Neural crest cell (in vitro differentiated cells): ENCODE data around the gene GIPC3. TPM values are rescaled to one million over a fixed set of nuclear protein-coding genes. Genes with fewer than 3 reads are reported as not detected.

Experiments used
- DNase-seq: peaks from one replicate; pipeline ENCODE4 v3.0.0; 2021; ENCODE audit warnings: low read depth, mixed read lengths, low spot score
- H3K27ac Mint-ChIP-seq: one replicate; pipeline ENCODE4 v1.8.0; 2021; ENCODE audit warnings: mild to moderate bottlenecking, mixed read lengths; ENCODE audit not compliant: unreplicated experiment
- H3K27me3 Mint-ChIP-seq: 2 replicates; pipeline ENCODE4 v1.8.0; 2021; ENCODE audit warnings: low read depth, mild to moderate bottlenecking, mixed read lengths
- H3K36me3 Mint-ChIP-seq: 2 replicates; pipeline ENCODE4 v1.8.0; 2021; ENCODE audit warnings: low read depth, mild to moderate bottlenecking, mixed read lengths
- H3K4me1 Mint-ChIP-seq: 2 replicates; pipeline ENCODE4 v1.8.0; 2021; ENCODE audit warnings: mixed read lengths
- H3K4me3 Mint-ChIP-seq: one replicate; pipeline ENCODE4 v1.8.0; 2021; ENCODE audit warnings: mild to moderate bottlenecking, mixed read lengths
- H3K9me3 Mint-ChIP-seq: 2 replicates; pipeline ENCODE4 v1.8.0; 2021; ENCODE audit warnings: mixed read lengths
- total RNA-seq: library from RNA; stranded (reverse); gene quantifications from 2 replicates; pipeline ENCODE4 v1.2.1, GENCODE V29; 2021
- TF ChIP-seq, protein P1 (sequence below): fragments of 200-600 bp; sonication (generic); conservative IDR thresholded peaks from 2 replicates; pipeline ENCODE4 v1.5.0; 2021; ENCODE audit warnings: antibody characterized with exemption, mild to moderate bottlenecking

GIPC3 gene
- total RNA-seq, 1 donor from 2014 or later, result 0.19 TPM

- no peaks in the 10 kb centered on the region for H3K36me3 Mint-ChIP-seq
- TF ChIP-seq, protein P1, sequence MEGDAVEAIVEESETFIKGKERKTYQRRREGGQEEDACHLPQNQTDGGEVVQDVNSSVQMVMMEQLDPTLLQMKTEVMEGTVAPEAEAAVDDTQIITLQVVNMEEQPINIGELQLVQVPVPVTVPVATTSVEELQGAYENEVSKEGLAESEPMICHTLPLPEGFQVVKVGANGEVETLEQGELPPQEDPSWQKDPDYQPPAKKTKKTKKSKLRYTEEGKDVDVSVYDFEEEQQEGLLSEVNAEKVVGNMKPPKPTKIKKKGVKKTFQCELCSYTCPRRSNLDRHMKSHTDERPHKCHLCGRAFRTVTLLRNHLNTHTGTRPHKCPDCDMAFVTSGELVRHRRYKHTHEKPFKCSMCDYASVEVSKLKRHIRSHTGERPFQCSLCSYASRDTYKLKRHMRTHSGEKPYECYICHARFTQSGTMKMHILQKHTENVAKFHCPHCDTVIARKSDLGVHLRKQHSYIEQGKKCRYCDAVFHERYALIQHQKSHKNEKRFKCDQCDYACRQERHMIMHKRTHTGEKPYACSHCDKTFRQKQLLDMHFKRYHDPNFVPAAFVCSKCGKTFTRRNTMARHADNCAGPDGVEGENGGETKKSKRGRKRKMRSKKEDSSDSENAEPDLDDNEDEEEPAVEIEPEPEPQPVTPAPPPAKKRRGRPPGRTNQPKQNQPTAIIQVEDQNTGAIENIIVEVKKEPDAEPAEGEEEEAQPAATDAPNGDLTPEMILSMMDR, result no peak
- H3K27me3 Mint-ChIP-seq, result peaks cover 15% of the 10 kb centered on the region
- no peak overlapping the region for H3K27ac Mint-ChIP-seq
- no peak for DNase-seq
- H3K4me1 Mint-ChIP-seq, result peaks cover 8% of the 10 kb centered on the region
- H3K4me3 Mint-ChIP-seq, result no peak overlapping the region
- H3K9me3 Mint-ChIP-seq, result no peaks in the 10 kb centered on the region
Observed at GRCh38 chr19:3609779-3610719, 24.8 kb downstream of the GIPC3 start.

DNA sequence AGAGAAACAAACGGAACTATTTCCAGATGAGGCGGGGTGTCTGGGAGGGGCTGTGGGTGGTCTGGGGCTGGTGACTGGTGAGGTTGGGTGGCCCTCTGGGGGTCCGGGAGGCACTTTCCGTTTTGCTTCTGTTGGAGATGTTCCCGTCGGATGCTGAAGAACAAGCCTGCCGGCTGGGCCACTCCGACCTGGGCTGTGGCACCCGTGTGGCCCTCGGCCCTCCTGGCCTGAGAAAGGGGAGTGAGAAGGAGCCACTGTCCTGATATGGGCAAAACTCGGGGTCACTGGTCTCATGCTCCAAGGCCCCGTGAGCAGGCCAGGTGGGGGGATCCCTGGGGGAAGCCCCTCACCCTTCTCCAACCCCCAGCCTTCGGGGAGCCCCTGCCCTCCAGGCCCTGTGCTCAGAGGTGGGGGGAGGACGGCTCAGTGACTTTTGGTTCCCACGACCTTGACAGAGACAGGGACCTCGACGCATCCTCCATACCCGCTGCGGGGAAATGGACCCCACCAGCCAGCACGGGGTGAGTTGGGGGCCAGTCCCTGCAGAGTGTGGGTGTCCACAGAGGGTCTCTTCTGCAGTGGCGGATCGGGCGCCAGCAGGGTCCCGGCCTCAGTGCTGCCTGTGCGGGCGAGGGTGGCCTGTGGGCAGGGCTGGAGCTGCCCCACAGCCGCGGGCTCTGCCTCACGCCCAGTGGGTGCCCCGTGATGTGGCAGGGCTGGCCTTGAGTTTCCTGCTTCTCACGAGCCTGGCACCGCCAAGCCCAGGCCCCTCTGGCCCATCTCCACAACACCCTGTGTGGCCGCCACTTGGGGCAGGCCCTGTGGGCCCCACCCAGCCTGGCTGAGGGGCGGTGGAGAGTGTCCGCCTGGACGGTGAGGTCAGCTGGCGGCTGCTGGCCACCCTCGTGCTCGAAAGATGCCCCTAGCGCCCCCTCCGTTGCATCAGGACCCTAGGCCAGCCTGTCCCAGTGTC, 25.8 kb downstream of the GIPC3 start:
- DNase-seq, result no peak
- no peaks in the 10 kb centered on the region for H3K9me3 Mint-ChIP-seq
- no peak overlapping the region for H3K4me3 Mint-ChIP-seq
- peaks cover 8% of the 10 kb centered on the region for H3K4me1 Mint-ChIP-seq
- peaks cover 15% of the 10 kb centered on the region for H3K27me3 Mint-ChIP-seq
- no peaks in the 10 kb centered on the region for H3K36me3 Mint-ChIP-seq
- TF ChIP-seq, protein P1, result no peak
- no peak overlapping the region for H3K27ac Mint-ChIP-seq

GRCh38 chr19:3611841-3612240, 26.6 kb downstream of the GIPC3 start:
- Mint-ChIP-seq H3K4me3 (no peak overlapping the region), H3K36me3 (no peaks in the 10 kb centered on the region), H3K27me3 (peaks cover 15% of the 10 kb centered on the region), H3K4me1 (peaks cover 8% of the 10 kb centered on the region), H3K9me3 (no peaks in the 10 kb centered on the region), H3K27ac (no peak overlapping the region)
- TF ChIP-seq, protein P1, result no peak
- DNase-seq, result no peak

- TF ChIP-seq, protein P1, result no peak
- Mint-ChIP-seq H3K27me3 (peaks cover 11% of the 10 kb centered on the region), H3K4me3 (no peak overlapping the region)
Observed at GRCh38 chr19:3612330-3612729, 27.1 kb downstream of the GIPC3 start.

DNA sequence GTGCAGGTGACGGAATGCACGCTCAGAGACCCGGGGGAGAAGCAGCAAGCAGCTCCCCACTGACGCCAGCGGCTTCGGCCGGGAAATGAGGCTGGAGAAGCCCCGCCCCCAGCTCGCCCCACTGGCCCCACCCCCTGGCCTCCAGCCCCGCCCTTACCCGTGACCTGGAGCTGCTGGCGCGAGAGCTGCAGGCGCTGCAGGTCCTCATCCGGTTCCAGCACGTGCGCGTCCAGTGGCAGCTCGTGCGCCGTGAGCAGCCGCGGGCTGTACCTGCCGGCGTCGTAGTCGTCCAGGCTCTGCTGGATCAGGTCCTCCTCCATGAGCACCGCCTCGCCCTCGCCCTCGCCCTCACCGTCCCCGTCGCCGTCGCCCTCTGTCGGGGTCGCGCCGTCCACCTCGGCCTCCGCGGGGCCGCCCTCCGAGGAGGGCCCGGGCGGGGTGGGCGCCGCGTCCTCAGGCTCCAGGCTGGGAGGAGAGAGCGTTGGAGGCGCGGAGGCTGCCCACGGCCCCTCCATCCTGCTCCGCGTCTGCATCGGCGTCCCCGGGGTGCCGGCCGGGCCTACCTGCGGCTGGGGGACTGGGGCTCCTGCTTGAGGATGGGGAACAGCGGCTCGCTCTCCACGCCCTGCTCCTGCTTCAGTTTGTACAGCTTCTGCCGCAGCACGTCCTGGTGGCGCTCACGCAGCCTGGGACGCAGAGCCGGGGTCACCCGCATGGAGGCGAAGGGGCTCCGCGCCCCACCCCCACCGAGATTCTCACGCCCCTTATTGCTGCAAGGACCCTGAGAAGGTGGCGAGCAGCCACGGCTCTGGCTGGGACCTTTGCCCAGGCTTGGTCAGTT, 27.8 kb downstream of the GIPC3 start:
- no peak for DNase-seq
- TF ChIP-seq, protein P1, result no peak
- Mint-ChIP-seq H3K36me3 (no peaks in the 10 kb centered on the region), H3K27me3 (peaks cover 4% of the 10 kb centered on the region), H3K4me1 (peaks cover 2% of the 10 kb centered on the region), H3K9me3 (no peaks in the 10 kb centered on the region), H3K4me3 (no peak overlapping the region), H3K27ac (no peak overlapping the region)

More at GRCh38 chr19:3612330-3612729, 27.1 kb downstream of the GIPC3 start:
- Mint-ChIP-seq H3K36me3 (no peaks in the 10 kb centered on the region), H3K9me3 (no peaks in the 10 kb centered on the region), H3K4me1 (peaks cover 8% of the 10 kb centered on the region), H3K27ac (no peak overlapping the region)
- DNase-seq, result no peak
